ENCODE results near the gene NHERF2. TPM values are rescaled to one million over a fixed set of nuclear protein-coding genes. Genes with fewer than 3 reads are reported as not detected.

NHERF2 gene
- 100 to 1,000 TPM in 2 of 4 donors, 10 to 100 TPM in 2; 52.8 to 166 (median 84.9) TPM for total RNA-seq

DNA sequence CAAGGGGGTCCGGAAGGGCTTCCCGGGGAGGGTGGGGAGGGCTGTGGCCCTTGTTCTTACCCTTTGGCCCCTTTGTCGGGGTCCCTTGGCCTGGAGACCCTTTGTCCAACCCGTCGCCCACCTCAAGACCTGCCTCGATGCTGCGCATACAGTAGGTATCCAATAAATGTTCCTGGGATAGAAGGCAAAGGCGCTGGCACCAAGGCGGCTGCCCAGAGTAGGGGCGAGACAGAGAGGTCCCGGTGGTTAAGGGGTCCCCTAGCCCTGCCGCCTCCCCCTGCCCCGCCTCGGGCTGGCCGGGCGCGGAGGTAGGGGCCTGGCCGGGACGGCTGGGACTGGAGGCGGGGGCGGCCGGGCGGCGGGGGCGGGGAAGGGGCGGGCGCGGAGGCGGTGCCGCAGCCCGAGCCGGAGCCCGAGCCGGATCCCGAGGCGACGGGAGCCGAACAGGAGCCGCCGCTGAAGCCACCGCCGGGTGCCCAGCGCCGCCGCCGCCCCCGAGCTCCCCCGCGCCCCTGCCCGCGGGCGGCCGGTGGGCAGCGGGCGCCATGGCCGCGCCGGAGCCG, at the start of gene NHERF2:
TSS of gene NHERF2 (plus strand) at position 442 of the 563 bp plus-strand sequence. CDS start at position 546, 104 bp downstream.
- TF ChIP-seq, protein P1, sequence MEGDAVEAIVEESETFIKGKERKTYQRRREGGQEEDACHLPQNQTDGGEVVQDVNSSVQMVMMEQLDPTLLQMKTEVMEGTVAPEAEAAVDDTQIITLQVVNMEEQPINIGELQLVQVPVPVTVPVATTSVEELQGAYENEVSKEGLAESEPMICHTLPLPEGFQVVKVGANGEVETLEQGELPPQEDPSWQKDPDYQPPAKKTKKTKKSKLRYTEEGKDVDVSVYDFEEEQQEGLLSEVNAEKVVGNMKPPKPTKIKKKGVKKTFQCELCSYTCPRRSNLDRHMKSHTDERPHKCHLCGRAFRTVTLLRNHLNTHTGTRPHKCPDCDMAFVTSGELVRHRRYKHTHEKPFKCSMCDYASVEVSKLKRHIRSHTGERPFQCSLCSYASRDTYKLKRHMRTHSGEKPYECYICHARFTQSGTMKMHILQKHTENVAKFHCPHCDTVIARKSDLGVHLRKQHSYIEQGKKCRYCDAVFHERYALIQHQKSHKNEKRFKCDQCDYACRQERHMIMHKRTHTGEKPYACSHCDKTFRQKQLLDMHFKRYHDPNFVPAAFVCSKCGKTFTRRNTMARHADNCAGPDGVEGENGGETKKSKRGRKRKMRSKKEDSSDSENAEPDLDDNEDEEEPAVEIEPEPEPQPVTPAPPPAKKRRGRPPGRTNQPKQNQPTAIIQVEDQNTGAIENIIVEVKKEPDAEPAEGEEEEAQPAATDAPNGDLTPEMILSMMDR (IDR thresholded peaks at IDR 0.05): no peak
- no peak for DNase-seq (ENCODE audit: low spot score)
- ATAC-seq (ENCODE audit: low FRiP score): no peak

- ATAC-seq (ENCODE audit: low FRiP score) (no peak), DNase-seq (ENCODE audit: low spot score) (no peak)
- TF ChIP-seq, protein P1 (IDR thresholded peaks at IDR 0.05): no peak
Measured at GRCh38 chr16:1976951-1977874, 49.5 kb upstream of the NHERF2 start.

DNA sequence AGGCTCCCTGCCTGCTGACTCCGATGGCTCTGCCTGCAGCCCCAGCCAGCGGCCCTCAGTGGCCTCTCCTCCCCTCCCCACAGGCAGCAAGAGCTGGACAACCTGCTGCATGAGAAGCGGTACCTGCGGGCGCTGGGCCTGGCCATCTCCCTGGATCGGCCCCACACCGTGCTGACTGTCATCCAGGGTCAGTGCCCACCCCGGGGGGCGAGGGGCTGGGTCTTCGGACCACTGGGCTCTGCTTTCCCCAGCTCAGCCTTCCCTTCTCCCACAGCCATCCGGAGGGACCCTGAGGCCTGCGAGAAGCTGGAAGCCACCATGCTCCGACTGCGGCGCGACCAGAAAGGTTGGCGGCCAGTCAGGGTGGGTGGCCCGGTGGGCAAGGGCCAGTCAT, 48.8 kb upstream of the NHERF2 start:
- DNase-seq (ENCODE audit: low spot score) (no peak), ATAC-seq (ENCODE audit: low FRiP score) (no peak)
- TF ChIP-seq, protein P1 (IDR thresholded peaks at IDR 0.05): no peak

DNA sequence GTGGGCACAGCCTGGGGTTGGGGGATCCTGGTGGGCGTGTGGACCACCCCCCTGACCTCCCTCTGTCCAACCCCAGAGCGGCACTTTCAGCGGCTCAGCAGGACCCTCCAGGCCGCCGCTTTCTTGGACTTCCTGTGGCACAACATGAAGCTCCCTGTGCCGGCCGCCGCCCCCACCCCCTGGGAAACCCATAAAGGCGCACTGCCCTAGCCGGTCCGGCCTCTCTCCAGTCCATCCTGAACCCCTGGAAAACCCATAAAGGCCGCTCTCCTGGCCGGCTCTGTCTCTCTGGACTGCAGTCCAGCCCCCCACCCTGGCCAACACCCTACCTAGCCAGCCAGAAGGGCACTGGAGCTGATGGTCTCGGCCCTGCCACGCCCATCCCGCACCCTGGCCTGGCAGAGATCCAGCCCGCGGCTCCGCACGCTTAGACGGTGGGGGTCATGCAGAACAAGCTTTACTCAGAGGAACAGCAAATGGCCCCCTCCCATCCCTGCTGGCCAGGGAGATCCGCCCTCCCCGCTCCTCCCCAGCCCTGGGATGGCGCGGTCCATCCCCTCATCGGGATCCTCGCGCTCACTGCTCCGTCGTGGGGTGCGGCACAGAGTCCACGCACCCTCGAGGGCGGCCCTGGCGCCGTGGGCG, 48.1 kb upstream of the NHERF2 start:
- TF ChIP-seq, protein P1 (IDR thresholded peaks at IDR 0.05): no peak

GRCh38 chr16:1979271-1980029, 47.3 kb upstream of the NHERF2 start:
- ATAC-seq (ENCODE audit: low FRiP score): no peak
- no peak for DNase-seq (ENCODE audit: low spot score)
- TF ChIP-seq, protein P1 (IDR thresholded peaks at IDR 0.05): no peak

More for the DNA sequence above, 48.1 kb upstream of the NHERF2 start:
- ATAC-seq (ENCODE audit: low FRiP score): no peak
- no peak for DNase-seq (ENCODE audit: low spot score)

DNA sequence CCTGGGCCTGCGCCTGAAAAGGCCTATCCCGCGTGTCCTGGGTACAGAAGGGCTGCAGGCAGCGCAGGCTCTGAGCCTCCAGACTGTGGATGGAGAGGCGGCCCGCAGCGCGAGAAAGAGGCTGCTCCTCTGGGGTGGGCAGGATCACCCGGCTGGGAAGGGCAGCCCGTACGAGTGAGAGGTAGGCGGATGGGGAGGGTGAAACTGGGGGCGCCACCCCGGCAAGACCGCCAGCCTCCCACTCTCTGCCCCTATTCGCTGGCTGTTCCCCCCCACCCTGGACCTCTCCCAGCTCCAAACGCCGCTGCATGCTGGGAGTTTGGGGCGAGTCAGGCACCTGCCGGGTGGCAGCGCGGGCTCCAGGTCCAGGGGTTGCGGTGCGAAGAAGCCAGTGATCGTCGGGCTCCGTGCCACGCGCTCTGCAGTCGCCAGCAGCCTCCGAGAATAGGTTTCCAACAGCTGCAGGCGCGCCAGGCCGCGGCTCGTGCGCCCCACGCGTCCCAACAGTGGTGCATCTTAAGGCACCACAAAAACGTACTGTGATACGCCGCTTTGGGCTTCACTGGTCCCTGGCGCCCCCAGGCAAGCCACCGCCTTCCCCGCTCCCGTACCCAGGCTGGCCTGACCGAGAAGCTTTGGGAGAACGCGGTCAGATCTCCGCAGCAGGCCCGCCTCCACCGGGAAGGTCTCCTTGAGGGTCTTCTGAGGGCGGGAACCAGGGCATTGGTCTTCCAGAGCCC, 46.5 kb upstream of the NHERF2 start:
- TF ChIP-seq, protein P1 (IDR thresholded peaks at IDR 0.05): no peak
- DNase-seq (ENCODE audit: low spot score) (no peak), ATAC-seq (ENCODE audit: low FRiP score) (no peak)

All from omental fat pad (tissue), 4 donors.